ENCODE results near the gene SAP30BP.

Gene SAP30BP

DNA sequence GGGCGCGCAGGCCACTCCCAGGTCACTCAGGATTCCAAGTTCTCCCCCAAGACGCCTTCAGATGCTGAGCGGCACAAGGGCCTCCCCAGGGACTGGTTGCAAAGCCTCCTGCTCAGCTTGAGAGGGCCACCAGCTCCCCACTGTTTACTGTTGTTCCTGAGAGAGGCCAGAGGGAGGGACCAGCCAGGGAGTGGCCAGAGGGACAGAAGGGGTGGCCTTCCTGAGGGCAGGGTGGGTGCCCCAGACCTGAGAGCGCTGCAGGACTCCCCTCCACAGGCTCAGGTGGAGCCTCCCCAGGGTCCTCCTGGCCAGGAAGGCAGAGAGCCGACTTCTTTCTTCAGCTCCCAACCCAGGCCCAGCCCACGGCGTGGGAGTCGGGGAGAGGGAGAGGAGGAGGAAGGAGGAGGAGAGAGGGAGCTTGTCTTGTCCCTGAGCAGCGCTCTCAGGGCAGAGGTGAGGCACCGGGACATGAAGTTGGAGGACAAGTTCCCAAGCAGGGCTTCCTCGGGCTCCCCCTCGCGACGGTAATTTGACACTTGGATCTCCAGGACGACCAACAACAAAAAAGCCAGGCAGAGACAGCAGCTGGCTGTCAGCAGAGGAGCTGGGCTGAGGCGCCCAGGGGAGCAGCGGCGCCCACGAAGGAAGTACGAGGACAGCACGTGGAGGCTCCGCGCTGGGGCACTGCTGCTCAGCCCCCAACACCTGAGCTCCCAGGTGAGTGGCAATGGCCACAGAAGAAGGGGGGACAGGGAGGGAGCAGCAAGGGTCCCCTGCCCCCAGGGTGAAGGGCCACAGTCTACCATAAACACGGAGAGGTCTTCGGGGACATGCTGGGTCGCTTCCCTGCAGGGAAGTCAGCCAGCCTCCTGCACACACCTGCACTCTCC is 33.4 kb upstream of the SAP30BP start:
- TF ChIP-seq, protein P1, sequence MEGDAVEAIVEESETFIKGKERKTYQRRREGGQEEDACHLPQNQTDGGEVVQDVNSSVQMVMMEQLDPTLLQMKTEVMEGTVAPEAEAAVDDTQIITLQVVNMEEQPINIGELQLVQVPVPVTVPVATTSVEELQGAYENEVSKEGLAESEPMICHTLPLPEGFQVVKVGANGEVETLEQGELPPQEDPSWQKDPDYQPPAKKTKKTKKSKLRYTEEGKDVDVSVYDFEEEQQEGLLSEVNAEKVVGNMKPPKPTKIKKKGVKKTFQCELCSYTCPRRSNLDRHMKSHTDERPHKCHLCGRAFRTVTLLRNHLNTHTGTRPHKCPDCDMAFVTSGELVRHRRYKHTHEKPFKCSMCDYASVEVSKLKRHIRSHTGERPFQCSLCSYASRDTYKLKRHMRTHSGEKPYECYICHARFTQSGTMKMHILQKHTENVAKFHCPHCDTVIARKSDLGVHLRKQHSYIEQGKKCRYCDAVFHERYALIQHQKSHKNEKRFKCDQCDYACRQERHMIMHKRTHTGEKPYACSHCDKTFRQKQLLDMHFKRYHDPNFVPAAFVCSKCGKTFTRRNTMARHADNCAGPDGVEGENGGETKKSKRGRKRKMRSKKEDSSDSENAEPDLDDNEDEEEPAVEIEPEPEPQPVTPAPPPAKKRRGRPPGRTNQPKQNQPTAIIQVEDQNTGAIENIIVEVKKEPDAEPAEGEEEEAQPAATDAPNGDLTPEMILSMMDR (IDR thresholded peaks at IDR 0.05; ENCODE audit: low read depth, low read length), result peak; percentile 79
- H3K4me3 ChIP-seq (ENCODE audit: low read depth, low read length), result no peak overlapping the region
- peak; percentile 92 for DNase-seq (ENCODE audit: low read depth, low spot score)
- in situ Hi-C loops (cut with HindIII; ENCODE audit: low sequenced_read_pairs), result no loop called here

GRCh38 chr17:75634376-75634740 is 32.8 kb upstream of the SAP30BP start:
- no peak overlapping the region for H3K4me3 ChIP-seq (ENCODE audit: low read depth, low read length)
- DNase-seq (ENCODE audit: low read depth, low spot score), result no peak
- in situ Hi-C loops (cut with HindIII; ENCODE audit: low sequenced_read_pairs), result no loop called here
- TF ChIP-seq, protein P1 (IDR thresholded peaks at IDR 0.05; ENCODE audit: low read depth, low read length), result no peak

DNA sequence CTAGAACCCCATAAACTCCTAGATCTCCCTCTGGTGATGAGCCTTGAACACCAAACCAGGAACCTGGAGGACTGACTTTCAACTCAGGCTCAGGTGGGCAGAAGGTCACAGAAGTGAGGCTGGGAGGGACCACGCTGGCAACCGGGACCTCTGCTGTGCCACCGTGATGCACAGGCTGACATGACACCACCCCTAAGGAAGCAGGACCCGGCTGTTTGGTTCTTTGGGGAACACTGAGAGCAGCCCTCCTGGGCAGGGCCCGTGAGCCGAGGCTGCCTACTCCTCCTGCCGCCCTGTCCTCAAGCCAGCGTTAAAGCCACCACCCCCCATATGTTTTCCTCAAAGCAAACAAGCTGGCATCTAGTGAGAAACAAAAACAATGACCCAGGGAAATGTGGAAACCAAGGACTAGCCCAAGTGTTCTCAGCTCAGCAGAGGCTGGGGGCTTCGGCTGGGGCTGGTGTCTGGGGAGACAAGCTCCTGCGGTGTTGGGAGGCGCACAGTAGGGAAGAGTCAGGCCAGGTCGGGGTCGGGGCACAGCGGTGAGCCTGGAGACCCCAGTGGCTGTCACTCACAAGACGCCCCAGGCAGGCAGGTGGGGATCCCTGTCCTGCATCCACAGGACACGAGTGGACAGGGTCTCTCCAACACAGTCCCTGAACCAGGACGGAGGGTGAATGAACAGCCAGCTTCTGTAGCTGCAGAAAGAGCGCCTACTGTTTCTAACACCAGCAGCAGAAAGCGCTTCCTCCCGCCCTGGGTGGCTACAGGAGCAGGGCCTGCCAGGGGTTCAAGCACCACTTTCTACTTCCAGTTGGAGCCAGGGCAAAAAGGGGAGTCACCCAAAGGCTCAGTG is 32.2 kb upstream of the SAP30BP start:
- TF ChIP-seq, protein P1 (IDR thresholded peaks at IDR 0.05; ENCODE audit: low read depth, low read length), result no peak
- no peak overlapping the region for H3K4me3 ChIP-seq (ENCODE audit: low read depth, low read length)
- in situ Hi-C loops (cut with HindIII; ENCODE audit: low sequenced_read_pairs), result no loop called here
- DNase-seq (ENCODE audit: low read depth, low spot score), result no peak

DNA sequence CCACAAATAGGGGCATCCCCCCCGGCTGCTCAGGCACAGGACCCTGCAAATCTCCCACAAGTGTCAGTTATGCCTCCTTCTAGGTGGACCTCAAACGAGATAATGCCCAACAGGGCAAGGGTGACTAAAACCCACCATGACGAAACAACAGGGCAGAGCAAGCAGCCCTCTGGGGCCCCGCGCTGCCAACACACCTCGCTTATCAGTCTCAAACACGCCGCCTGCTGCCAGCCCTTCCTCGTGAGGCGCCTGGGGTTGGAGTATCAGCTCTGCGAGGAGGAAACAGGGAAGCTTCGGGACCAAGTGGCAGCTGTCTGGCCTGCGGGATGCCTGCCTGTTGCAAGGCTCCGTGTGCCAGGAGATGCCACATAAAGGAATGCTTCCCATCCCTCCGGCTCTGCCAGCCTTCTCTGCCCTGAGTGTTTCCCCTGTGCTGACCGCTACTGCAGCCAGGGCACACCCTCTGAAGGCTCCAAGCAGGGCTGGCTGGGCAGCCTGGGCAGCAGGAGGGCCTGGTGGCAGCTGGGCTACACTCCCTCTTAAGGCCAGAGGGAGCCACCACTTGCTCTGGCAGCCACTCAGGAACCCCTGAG is 31.4 kb upstream of the SAP30BP start:
- in situ Hi-C loops (cut with HindIII; ENCODE audit: low sequenced_read_pairs), result no loop called here
- no peak for DNase-seq (ENCODE audit: low read depth, low spot score)

DNA sequence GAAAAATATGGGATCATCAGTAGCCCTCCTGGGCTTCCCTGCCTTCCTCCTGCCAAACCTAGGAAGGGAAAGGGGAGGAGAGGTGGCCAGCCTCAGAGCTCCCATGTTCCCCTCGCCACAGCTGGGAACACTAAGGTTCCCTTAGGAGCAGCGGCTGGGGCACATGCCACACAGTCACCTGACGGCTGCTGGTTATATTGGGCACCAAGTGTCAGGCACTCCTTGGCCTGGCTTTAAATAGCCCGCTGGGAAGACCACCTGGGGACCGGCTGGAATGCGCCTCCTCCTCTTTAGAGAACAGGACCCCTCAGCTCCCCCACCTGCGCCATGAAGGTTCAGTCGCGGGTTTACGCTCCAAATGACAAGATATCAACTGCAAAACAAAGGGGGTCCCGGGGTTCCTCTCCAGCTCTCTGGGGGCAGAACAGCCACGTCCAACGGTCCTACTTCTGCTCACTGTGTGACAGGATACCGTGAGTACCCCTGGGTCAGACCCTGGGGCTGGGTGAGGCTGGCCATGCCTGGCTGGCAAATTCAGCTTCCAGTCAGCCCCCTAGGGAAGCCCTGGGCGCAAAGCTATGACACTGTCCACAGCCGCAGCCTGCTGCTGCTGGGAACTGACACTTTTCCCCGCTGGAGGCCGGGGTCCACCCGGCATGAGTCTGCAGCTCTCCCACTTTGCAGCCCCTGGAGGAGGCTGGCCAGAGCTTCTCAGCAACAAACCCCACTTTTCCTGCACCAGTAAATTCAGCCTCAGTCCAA is 30.6 kb upstream of the SAP30BP start:
- H3K4me3 ChIP-seq (ENCODE audit: low read depth, low read length), result no peak overlapping the region
- in situ Hi-C loops (cut with HindIII; ENCODE audit: low sequenced_read_pairs), result no loop called here
- TF ChIP-seq, protein P1 (IDR thresholded peaks at IDR 0.05; ENCODE audit: low read depth, low read length), result no peak
- no peak for DNase-seq (ENCODE audit: low read depth, low spot score)

More for the DNA sequence above, 31.4 kb upstream of the SAP30BP start:
- TF ChIP-seq, protein P1 (IDR thresholded peaks at IDR 0.05; ENCODE audit: low read depth, low read length), result no peak
- no peak overlapping the region for H3K4me3 ChIP-seq (ENCODE audit: low read depth, low read length)

DNA sequence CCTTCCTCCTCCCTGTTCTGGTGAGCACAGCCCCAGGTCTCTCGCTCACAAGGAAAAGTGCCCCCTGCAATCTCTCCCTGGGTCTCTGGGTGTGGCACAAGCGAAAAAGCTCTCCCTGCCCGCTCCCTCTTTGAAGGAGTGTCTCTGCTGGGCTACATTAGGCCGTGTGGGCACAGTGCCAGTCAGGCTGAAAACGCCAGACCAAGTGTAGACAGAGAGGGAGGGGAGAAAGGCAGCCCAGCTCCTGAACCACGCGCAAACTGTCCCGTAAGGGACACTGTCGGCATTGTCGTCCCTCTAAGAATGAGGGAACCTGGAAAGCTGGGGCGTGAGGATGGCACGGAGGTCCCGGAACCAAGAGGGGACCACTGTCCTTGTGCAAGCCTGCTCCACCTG is 30.0 kb upstream of the SAP30BP start:
- H3K4me3 ChIP-seq (ENCODE audit: low read depth, low read length), result no peak overlapping the region
- DNase-seq (ENCODE audit: low read depth, low spot score), result no peak
- TF ChIP-seq, protein P1 (IDR thresholded peaks at IDR 0.05; ENCODE audit: low read depth, low read length), result no peak
- in situ Hi-C loops (cut with HindIII; ENCODE audit: low sequenced_read_pairs), result no loop called here
